ENCODE results near the gene PTPRJ. TPM values are rescaled to one million over a fixed set of nuclear protein-coding genes. Genes with fewer than 3 reads are reported as not detected.
A peak's percentile ranks its signal among the peaks of the same experiment; 100 is the strongest.

Gene PTPRJ
- total RNA-seq, 1 donor: 10.9 TPM

DNA sequence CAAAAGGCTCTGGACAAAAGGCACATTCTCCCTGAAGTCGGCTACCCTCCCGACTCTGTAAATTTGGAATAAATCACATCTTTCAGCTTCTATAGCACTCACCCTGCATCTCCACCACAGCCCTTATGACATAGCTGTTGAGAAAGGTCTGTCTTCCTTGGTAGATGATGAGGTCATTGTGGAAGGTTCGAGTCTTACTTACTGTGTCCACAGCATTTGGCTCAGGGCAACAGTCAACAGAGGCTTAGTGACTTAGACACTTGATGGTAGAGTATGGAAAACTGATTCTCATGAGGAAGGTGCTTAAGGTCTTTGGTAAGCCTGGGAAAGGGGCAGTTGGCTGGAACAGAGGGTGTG is 45.6 kb downstream of the PTPRJ start:
- no peak for DNase-seq (ENCODE audit: insufficient read length, low spot score, missing footprints)
- Histone ChIP-seq H3K36me3 (ENCODE audit: insufficient read depth, low read length) (peaks cover 3% of the 10 kb centered on the region), H3K27ac (ENCODE audit: low read depth, low read length) (no peak overlapping the region), H3K27me3 (ENCODE audit: insufficient read depth, low read length) (no peaks in the 10 kb centered on the region), H3K4me1 (ENCODE audit: insufficient read depth, low read length) (peaks cover 16% of the 10 kb centered on the region), H3K4me3 (ENCODE audit: insufficient read depth, low read length) (no peak overlapping the region), H4K20me1 (ENCODE audit: insufficient read depth, low read length) (peaks cover 25% of the 10 kb centered on the region), H3K9me3 (ENCODE audit: low read depth, low read length) (no peaks in the 10 kb centered on the region), H3K4me2 (ENCODE audit: insufficient read depth, low read length) (no peak overlapping the region), H3K79me2 (ENCODE audit: insufficient read depth, low read length) (peaks cover 78% of the 10 kb centered on the region), H2AFZ (ENCODE audit: low read length) (no peak overlapping the region)
- TF ChIP-seq, protein P1, sequence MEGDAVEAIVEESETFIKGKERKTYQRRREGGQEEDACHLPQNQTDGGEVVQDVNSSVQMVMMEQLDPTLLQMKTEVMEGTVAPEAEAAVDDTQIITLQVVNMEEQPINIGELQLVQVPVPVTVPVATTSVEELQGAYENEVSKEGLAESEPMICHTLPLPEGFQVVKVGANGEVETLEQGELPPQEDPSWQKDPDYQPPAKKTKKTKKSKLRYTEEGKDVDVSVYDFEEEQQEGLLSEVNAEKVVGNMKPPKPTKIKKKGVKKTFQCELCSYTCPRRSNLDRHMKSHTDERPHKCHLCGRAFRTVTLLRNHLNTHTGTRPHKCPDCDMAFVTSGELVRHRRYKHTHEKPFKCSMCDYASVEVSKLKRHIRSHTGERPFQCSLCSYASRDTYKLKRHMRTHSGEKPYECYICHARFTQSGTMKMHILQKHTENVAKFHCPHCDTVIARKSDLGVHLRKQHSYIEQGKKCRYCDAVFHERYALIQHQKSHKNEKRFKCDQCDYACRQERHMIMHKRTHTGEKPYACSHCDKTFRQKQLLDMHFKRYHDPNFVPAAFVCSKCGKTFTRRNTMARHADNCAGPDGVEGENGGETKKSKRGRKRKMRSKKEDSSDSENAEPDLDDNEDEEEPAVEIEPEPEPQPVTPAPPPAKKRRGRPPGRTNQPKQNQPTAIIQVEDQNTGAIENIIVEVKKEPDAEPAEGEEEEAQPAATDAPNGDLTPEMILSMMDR (IDR thresholded peaks at IDR 0.05; ENCODE audit: extremely low read depth, low read depth, low read length): no peak

DNA sequence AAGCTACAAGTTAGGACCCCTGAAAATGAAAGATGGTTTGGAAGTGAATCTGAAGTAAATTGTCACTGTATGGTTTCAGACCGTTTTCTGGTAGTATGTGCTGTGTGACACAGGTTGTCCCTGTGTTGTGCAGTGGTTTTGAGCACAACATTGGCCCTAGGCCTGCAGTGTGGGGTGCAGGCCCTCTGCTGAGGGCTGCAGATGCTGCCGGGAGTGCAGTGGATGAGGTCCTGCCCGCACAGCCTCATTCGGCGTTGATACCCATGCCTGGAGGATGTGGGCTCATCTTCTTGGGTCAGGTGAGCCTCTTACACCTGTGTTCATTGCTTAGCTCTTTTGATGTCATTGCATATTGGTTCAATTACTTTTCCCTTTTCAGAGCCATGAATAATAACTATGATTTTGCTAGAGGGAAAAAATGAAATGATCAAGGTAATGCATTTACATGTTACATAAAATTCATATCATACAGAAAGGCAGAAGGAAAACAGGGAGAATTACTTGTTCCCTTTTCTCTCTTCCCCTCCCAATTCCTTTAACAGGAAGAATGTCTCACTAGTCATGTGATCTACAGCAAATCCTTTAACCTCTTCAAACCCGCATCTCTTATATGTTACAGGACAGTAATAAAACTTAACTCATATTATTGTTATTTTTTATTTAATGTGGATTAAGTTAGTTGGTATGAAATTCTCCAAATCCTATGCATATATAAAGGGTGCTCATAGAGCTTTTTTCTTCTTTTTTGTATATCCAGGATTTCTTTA is 48.7 kb downstream of the PTPRJ start:
- Histone ChIP-seq H3K27ac (ENCODE audit: low read depth, low read length) (peak overlapping the region; percentile 11), H3K36me3 (ENCODE audit: insufficient read depth, low read length) (peaks cover 6% of the 10 kb centered on the region), H2AFZ (ENCODE audit: low read length) (no peak overlapping the region), H3K9me3 (ENCODE audit: low read depth, low read length) (no peaks in the 10 kb centered on the region), H3K4me2 (ENCODE audit: insufficient read depth, low read length) (no peak overlapping the region), H3K27me3 (ENCODE audit: insufficient read depth, low read length) (no peaks in the 10 kb centered on the region), H3K79me2 (ENCODE audit: insufficient read depth, low read length) (peaks cover 85% of the 10 kb centered on the region), H3K4me3 (ENCODE audit: insufficient read depth, low read length) (no peak overlapping the region), H3K4me1 (ENCODE audit: insufficient read depth, low read length) (peaks cover 16% of the 10 kb centered on the region), H4K20me1 (ENCODE audit: insufficient read depth, low read length) (peaks cover 27% of the 10 kb centered on the region)
- TF ChIP-seq, protein P1 (IDR thresholded peaks at IDR 0.05; ENCODE audit: extremely low read depth, low read depth, low read length): no peak
- DNase-seq (ENCODE audit: insufficient read length, low spot score, missing footprints): no peak

DNA sequence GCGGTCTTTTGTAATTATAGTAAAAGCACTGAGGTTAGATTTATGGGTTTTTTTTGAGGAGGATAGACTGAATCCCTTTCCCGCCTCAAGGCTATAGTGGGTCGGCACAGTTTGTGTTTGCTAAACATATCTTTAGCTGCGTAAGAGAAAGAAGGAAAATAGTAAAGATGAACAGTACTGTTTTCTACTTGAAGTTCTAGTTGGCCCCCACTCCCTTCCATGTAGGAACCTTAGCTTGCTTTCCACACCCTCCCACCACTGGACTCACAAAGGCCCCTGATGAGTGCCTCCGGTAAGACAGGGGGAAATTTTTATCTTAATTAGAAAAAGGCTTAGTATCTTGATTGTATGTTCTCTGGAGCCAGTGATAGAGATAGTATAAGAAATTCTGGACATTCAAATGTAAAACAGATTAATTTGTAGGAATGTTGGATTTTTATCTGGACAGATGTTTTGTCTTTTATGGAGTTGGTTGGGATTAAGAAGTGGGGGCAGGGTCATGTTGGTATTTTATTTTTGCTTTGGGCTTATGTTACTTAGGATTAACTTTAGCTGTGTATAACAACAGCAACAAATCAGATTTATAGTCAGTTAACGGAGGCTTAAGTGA is 49.4 kb downstream of the PTPRJ start:
- Histone ChIP-seq H4K20me1 (ENCODE audit: insufficient read depth, low read length) (peaks cover 26% of the 10 kb centered on the region), H3K4me1 (ENCODE audit: insufficient read depth, low read length) (peaks cover 14% of the 10 kb centered on the region), H3K4me2 (ENCODE audit: insufficient read depth, low read length) (no peak overlapping the region), H3K27me3 (ENCODE audit: insufficient read depth, low read length) (no peaks in the 10 kb centered on the region), H2AFZ (ENCODE audit: low read length) (no peak overlapping the region), H3K79me2 (ENCODE audit: insufficient read depth, low read length) (peaks cover 83% of the 10 kb centered on the region), H3K36me3 (ENCODE audit: insufficient read depth, low read length) (peaks cover 10% of the 10 kb centered on the region), H3K9me3 (ENCODE audit: low read depth, low read length) (no peaks in the 10 kb centered on the region), H3K27ac (ENCODE audit: low read depth, low read length) (peak overlapping the region; percentile 11), H3K4me3 (ENCODE audit: insufficient read depth, low read length) (no peak overlapping the region)
- DNase-seq (ENCODE audit: insufficient read length, low spot score, missing footprints): peak; percentile 32
- TF ChIP-seq, protein P1 (IDR thresholded peaks at IDR 0.05; ENCODE audit: extremely low read depth, low read depth, low read length): no peak

DNA sequence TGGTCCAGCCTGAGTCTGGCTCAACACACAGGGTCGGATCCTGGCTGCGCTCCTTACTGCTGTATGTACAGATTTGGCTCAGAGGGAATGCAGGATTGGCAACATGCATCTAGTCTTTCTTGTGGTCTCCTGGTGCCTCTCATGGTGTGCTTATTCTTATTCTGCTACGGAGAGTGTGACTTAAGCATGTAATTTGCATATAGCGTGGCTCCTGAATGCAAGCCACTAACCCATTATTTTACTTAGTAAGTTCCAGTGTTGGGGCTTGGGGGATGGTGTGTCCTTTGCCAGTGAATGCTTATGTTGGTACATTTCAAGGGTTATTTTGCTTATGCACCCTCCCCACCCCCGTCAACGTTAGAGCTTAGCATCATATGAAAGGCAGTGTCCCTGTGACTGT is 51.2 kb downstream of the PTPRJ start:
- DNase-seq (ENCODE audit: insufficient read length, low spot score, missing footprints): no peak
- H3K36me3 ChIP-seq (ENCODE audit: insufficient read depth, low read length): peaks cover 13% of the 10 kb centered on the region
- no peak overlapping the region for H3K4me2 ChIP-seq (ENCODE audit: insufficient read depth, low read length)
- no peak overlapping the region for H3K4me3 ChIP-seq (ENCODE audit: insufficient read depth, low read length)
- H3K27ac ChIP-seq (ENCODE audit: low read depth, low read length): no peak overlapping the region
- TF ChIP-seq, protein P1 (IDR thresholded peaks at IDR 0.05; ENCODE audit: extremely low read depth, low read depth, low read length): no peak
- peaks cover 24% of the 10 kb centered on the region for H3K4me1 ChIP-seq (ENCODE audit: insufficient read depth, low read length)
- H4K20me1 ChIP-seq (ENCODE audit: insufficient read depth, low read length): peaks cover 32% of the 10 kb centered on the region
- peaks cover 79% of the 10 kb centered on the region for H3K79me2 ChIP-seq (ENCODE audit: insufficient read depth, low read length)
- H3K9me3 ChIP-seq (ENCODE audit: low read depth, low read length): no peaks in the 10 kb centered on the region
- H3K27me3 ChIP-seq (ENCODE audit: insufficient read depth, low read length): no peaks in the 10 kb centered on the region
- no peak overlapping the region for H2AFZ ChIP-seq (ENCODE audit: low read length)
